Neural cell (in vitro differentiated cells): ENCODE results near the gene HECA. TPM values are rescaled to one million over a fixed set of nuclear protein-coding genes. Genes with fewer than 3 reads are reported as not detected.

ENCODE experiments used
- H2AFZ ChIP-seq: fragments of 200-600, 300-800 bp; sonication (generic), shearing (Covaris generic); 2 replicates; pipeline ENCODE4 v1.6.0; 2014; ENCODE audit warnings: low read depth, mild to moderate bottlenecking, antibody characterized with exemption, low read length, moderate library complexity
- H3F3A ChIP-seq: fragments of 200-600 bp; shearing (Covaris generic); 2 replicates; pipeline ENCODE4 v1.6.1; 2016; ENCODE audit warnings: mild to moderate bottlenecking, moderate library complexity, mixed read lengths, antibody characterized with exemption, low read length; ENCODE audit not compliant: insufficient read depth, poor library complexity, severe bottlenecking
- H3K27ac ChIP-seq: fragments of 200-600, 300-800 bp; sonication (generic), shearing (Covaris generic); 2 replicates; pipeline ENCODE4 v1.5.1; 2014; ENCODE audit warnings: mild to moderate bottlenecking, low read length, moderate library complexity
- H3K27me3 ChIP-seq: fragments of 300-800, 200-600 bp; sonication (generic), shearing (Covaris generic); 2 replicates; pipeline ENCODE4 v1.6.0; 2014; ENCODE audit warnings: mild to moderate bottlenecking, low read depth, low read length, moderate library complexity; ENCODE audit not compliant: insufficient read depth
- H3K36me3 ChIP-seq: fragments of 300-800, 200-600 bp; sonication (generic), shearing (Covaris generic); 2 replicates; pipeline ENCODE4 v1.5.1; 2014; ENCODE audit warnings: mild to moderate bottlenecking, antibody characterized with exemption, low read length, moderate library complexity; ENCODE audit not compliant: insufficient read depth
- H3K4me2 ChIP-seq: fragments of 300-800, 200-600 bp; sonication (generic), shearing (Covaris generic); 2 replicates; pipeline ENCODE4 v1.6.0; 2014; ENCODE audit warnings: mild to moderate bottlenecking, low read length
- H3K4me3 ChIP-seq: fragments of 300-800, 200-600 bp; sonication (generic), shearing (Covaris generic); 2 replicates; pipeline ENCODE4 v1.5.1; 2014; ENCODE audit warnings: mild to moderate bottlenecking, low read length, moderate library complexity
- H3K79me2 ChIP-seq: fragments of 200-600 bp; shearing (Covaris generic); replicated peaks from 2 replicates; pipeline ENCODE4 v1.6.0; 2014; ENCODE audit warnings: mild to moderate bottlenecking, low read length, moderate library complexity; ENCODE audit not compliant: insufficient read depth
- H3K9ac ChIP-seq: fragments of 300-800, 200-600 bp; sonication (generic), shearing (Covaris generic); 2 replicates; pipeline ENCODE4 v1.6.1; 2016; ENCODE audit warnings: mild to moderate bottlenecking, low read length, mixed read lengths
- H3K9me2 ChIP-seq: fragments of 200-600 bp; shearing (Covaris generic); 2 replicates; pipeline ENCODE4 v1.6.1; 2016; ENCODE audit warnings: mild to moderate bottlenecking, low read length, mixed read lengths; ENCODE audit not compliant: insufficient read depth
- H3K9me3 ChIP-seq: fragments of 200-600, 300-800 bp; sonication (generic), shearing (Covaris generic); 2 replicates; pipeline ENCODE4 v1.6.1; 2016; ENCODE audit warnings: mild to moderate bottlenecking, mixed run types, low read length, moderate library complexity, mixed read lengths
- H4K20me1 ChIP-seq: fragments of 200-600 bp; shearing (Covaris generic); 2 replicates; pipeline ENCODE4 v1.6.1; 2016; ENCODE audit warnings: mild to moderate bottlenecking, mixed run types; ENCODE audit not compliant: insufficient read depth
- CTCF ChIP-seq: fragments of 450-650 bp; IDR thresholded peaks from 2 replicates; pipeline ENCODE4 v1.5.1; 2014; ENCODE audit warnings: antibody characterized with exemption, mild to moderate bottlenecking, moderate library complexity; ENCODE audit not compliant: poor library complexity, severe bottlenecking
- EP300 ChIP-seq: fragments of 450-650 bp; conservative IDR thresholded peaks from 2 replicates; pipeline ENCODE4 v1.6.1; 2014; ENCODE audit warnings: antibody characterized with exemption, mild to moderate bottlenecking, moderate library complexity; ENCODE audit not compliant: poor library complexity, severe bottlenecking
- EZH2 ChIP-seq: fragments of 200-600, 300-800 bp; shearing (Covaris generic), sonication (generic); IDR thresholded peaks from 2 replicates; pipeline ENCODE4 v1.6.1; 2014; ENCODE audit warnings: antibody characterized with exemption, low read length, borderline replicate concordance, mild to moderate bottlenecking; ENCODE audit not compliant: insufficient read depth, poor library complexity, severe bottlenecking
- MXI1 ChIP-seq: fragments of 450-650 bp; conservative IDR thresholded peaks from 2 replicates; pipeline ENCODE4 v1.6.1; 2014; ENCODE audit warnings: antibody characterized with exemption, mild to moderate bottlenecking; ENCODE audit not compliant: poor library complexity, severe bottlenecking
- POLR2AphosphoS5 ChIP-seq: IDR thresholded peaks from 2 replicates; pipeline ENCODE4 v1.6.1; 2012
- RAD21 ChIP-seq: fragments of 450-650 bp; conservative IDR thresholded peaks from 2 replicates; pipeline ENCODE4 v1.6.1; 2014; ENCODE audit warnings: antibody characterized with exemption, mild to moderate bottlenecking, moderate library complexity
- REST ChIP-seq: IDR thresholded peaks from 2 replicates; pipeline ENCODE4 v1.6.1; 2012; ENCODE audit warnings: borderline replicate concordance
- SMC3 ChIP-seq: fragments of 450-650 bp; conservative IDR thresholded peaks from 2 replicates; pipeline ENCODE4 v1.6.1; 2014; ENCODE audit warnings: antibody characterized with exemption, mild to moderate bottlenecking, moderate library complexity; ENCODE audit not compliant: poor library complexity
- TAF1 ChIP-seq: IDR thresholded peaks from 2 replicates; pipeline ENCODE4 v1.6.1; 2012; ENCODE audit warnings: low read depth
- polyA plus RNA-seq: library from polyadenylated mRNA; depleted of rRNA; stranded (reverse); fragments of >200 nt; gene quantifications from 2 replicates; pipeline ENCODE4 v1.2.3, GENCODE V29; 2014

HECA gene
- polyA plus RNA-seq, 1 donor from 2014 or later = 20.2 TPM

- Histone ChIP-seq H2AFZ (no peak overlapping the region), H3K27ac (no peak overlapping the region), H4K20me1 (no peaks in the 10 kb centered on the region)
Measured at GRCh38 chr6:139112146-139112545, 22.7 kb upstream of the HECA start.

GRCh38 chr6:139112561-139112960 lies 22.3 kb upstream of the HECA start:
- Histone ChIP-seq H3K9me3 (no peaks in the 10 kb centered on the region), H4K20me1 (no peaks in the 10 kb centered on the region), H3K79me2 (no peaks in the 10 kb centered on the region), H3K36me3 (no peaks in the 10 kb centered on the region), H2AFZ (no peak overlapping the region), H3K4me3 (no peak overlapping the region), H3K9ac (no peak overlapping the region), H3K27me3 (no peaks in the 10 kb centered on the region), H3K27ac (no peak overlapping the region), H3F3A (no peaks in the 10 kb centered on the region), H3K9me2 (no peaks in the 10 kb centered on the region), H3K4me2 (no peak overlapping the region)
- TF ChIP-seq REST (no peak), RAD21 (no peak), MXI1 (no peak), SMC3 (no peak), CTCF (no peak), EP300 (no peak)

More at GRCh38 chr6:139112146-139112545, 22.7 kb upstream of the HECA start:
- Histone ChIP-seq H3K4me3 (no peak overlapping the region), H3K36me3 (no peaks in the 10 kb centered on the region), H3K79me2 (no peaks in the 10 kb centered on the region), H3K9ac (no peak overlapping the region), H3K27me3 (no peaks in the 10 kb centered on the region), H3K9me2 (no peaks in the 10 kb centered on the region), H3K9me3 (no peaks in the 10 kb centered on the region), H3K4me2 (no peak overlapping the region), H3F3A (no peaks in the 10 kb centered on the region)
- no peak for TF ChIP-seq POLR2AphosphoS5
- TF ChIP-seq TAF1 = no peak
- TF ChIP-seq CTCF = no peak
- no peak for TF ChIP-seq MXI1
- TF ChIP-seq RAD21 = no peak
- TF ChIP-seq EZH2 = no peak
- no peak for TF ChIP-seq REST
- TF ChIP-seq EP300 = no peak
